Measurements from ENCODE around the gene SPRR2B. TPM values are rescaled to one million over a fixed set of nuclear protein-coding genes. Genes with fewer than 3 reads are reported as not detected.

SPRR2B gene
- polyA plus RNA-seq, 2 donors, result 10.9 to 75.1 TPM

DNA sequence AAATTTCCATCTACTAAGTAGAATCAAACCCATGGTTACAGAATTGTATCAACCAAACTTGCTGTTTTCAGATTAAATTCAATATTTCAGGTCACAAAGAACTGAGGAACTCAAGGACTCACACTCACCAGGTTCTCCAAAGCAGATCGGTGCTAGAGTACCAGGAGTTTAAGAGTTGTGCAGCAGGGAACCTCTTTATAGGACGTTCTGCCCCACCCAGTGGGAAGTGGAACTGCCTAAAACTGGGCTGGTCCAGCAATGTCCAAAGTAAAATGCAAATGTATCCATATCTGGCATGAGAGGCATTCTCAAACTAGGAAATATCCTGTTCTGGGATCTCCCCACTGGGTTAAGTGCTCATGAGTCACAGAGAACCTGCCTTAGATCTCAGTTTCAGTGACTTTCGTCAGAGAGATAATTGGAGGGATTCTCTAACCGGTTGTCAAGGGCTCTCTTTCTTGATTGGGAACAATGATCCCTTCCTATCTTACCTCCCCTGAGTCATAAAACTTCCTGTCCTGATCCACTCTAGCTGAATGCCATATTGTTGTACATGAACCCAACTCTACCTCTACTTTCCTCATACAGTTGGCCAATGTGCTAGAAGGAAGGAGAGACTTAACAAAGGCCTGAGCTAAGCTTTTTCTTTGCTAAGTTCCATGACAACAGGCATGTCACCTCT is 30.3 kb downstream of the SPRR2B start, which contains the start of gene SPRR2D:
SPRR2D (minus strand) TSS at position 171 of the 682 bp plus-strand sequence. CDS start 774 bp downstream, outside the sequence.
- Histone ChIP-seq H3K4me3 (ENCODE audit: low read depth in 1 of 2, low read length in 2 of 2) (no peak within 1 kb of the TSS), H3K4me1 (ENCODE audit: control insufficient read depth in 2 of 2, insufficient read depth in 2 of 2, low read length in 1 of 2) (no peaks in the 10 kb centered on the region), H3K27me3 (ENCODE audit: control insufficient read depth in 1 of 2, insufficient read depth in 2 of 2, low read length in 2 of 2) (no peaks in the 10 kb centered on the region), H3K9me3 (ENCODE audit: control insufficient read depth in 2 of 2, insufficient read depth in 1 of 2, low read depth in 1 of 2, low read length in 1 of 2) (no peaks in the 10 kb centered on the region), H3K27ac (ENCODE audit: low read depth in 2 of 2, low read length in 1 of 2) (peak within 1 kb of the TSS; percentile 27 to 42), H3K36me3 (ENCODE audit: control insufficient read depth in 2 of 2, insufficient read depth in 2 of 2, low read length in 1 of 2) (no peaks in the 10 kb centered on the region)
- WGBS, 2 donors, result 61 to 63% methylated on average over 4 of the region's 4 CpGs

DNA sequence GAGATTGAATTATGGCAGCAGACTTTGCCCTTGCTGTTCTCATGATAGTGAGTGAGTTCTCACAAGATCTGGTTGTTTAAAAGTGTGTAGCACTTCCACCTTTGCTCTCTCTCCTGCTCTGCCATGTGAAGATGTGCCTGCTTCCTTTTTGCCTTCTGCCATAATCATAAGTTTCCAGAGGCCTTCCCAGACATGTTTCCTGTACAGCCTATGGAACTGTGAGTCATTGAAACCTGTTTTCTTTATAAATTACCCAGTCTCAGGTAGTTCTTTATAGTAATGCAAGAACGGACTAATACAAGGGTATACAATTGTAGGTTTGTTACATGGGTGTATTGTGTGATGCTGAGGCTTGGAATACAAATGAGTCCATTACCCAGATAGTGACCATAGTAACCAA is 36.2 kb downstream of the SPRR2B start:
- 55 to 61% methylated on average over 1 of the region's 1 CpG for WGBS, 2 donors

DNA sequence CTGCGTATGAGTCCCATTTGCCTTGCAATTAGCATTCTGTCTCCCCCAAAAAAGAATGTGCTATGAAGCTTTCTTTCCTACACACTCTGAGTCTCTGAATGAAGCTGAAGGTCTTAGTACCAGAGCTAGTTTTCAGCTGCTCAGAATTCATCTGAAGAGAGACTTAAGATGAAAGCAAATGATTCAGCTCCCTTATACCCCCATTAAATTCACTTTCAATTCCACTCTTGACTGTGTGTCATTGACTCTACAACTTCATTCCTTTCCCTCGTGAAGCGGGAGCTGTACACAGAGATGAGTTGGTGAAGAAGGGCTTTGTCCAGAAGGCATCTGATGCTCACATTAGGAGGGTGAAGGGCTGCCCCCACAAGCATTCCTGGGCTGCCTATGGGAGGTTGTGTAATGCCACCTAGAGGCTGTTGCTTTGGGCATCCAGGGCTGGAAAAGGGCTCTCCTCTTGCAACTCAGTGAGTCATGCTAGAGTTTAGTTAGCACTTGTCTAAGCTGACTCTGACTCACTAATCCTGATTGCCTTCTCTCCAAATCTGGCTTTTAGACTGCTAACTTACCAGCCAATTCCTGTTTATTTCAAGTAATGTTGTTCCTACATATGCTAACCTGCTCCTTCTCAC is 38.6 kb downstream of the SPRR2B start:
- 29 to 32% methylated on average over 3 of the region's 3 CpGs for WGBS, 2 donors
- Histone ChIP-seq H3K4me3 (ENCODE audit: low read depth in 1 of 2, low read length in 2 of 2) (peak overlapping the region; percentile 21 to 51), H3K27me3 (ENCODE audit: control insufficient read depth in 1 of 2, insufficient read depth in 2 of 2, low read length in 2 of 2) (no peaks in the 10 kb centered on the region), H3K4me1 (ENCODE audit: control insufficient read depth in 2 of 2, insufficient read depth in 2 of 2, low read length in 1 of 2) (peaks cover 0 to 3% of the 10 kb centered on the region in 2 donors), H3K9me3 (ENCODE audit: control insufficient read depth in 2 of 2, insufficient read depth in 1 of 2, low read depth in 1 of 2, low read length in 1 of 2) (peaks cover 0 to 2% of the 10 kb centered on the region in 2 donors), H3K27ac (ENCODE audit: low read depth in 2 of 2, low read length in 1 of 2) (peak overlapping the region; percentile 78 to 79), H3K36me3 (ENCODE audit: control insufficient read depth in 2 of 2, insufficient read depth in 2 of 2, low read length in 1 of 2) (no peaks in the 10 kb centered on the region)

More for the DNA sequence above, 36.2 kb downstream of the SPRR2B start:
- Histone ChIP-seq H3K4me3 (ENCODE audit: low read depth in 1 of 2, low read length in 2 of 2) (no peak overlapping the region), H3K27ac (ENCODE audit: low read depth in 2 of 2, low read length in 1 of 2) (no peak overlapping the region), H3K36me3 (ENCODE audit: control insufficient read depth in 2 of 2, insufficient read depth in 2 of 2, low read length in 1 of 2) (no peaks in the 10 kb centered on the region), H3K27me3 (ENCODE audit: control insufficient read depth in 1 of 2, insufficient read depth in 2 of 2, low read length in 2 of 2) (no peaks in the 10 kb centered on the region), H3K4me1 (ENCODE audit: control insufficient read depth in 2 of 2, insufficient read depth in 2 of 2, low read length in 1 of 2) (peaks cover 0 to 3% of the 10 kb centered on the region in 2 donors), H3K9me3 (ENCODE audit: control insufficient read depth in 2 of 2, insufficient read depth in 1 of 2, low read depth in 1 of 2, low read length in 1 of 2) (no peaks in the 10 kb centered on the region)

DNA sequence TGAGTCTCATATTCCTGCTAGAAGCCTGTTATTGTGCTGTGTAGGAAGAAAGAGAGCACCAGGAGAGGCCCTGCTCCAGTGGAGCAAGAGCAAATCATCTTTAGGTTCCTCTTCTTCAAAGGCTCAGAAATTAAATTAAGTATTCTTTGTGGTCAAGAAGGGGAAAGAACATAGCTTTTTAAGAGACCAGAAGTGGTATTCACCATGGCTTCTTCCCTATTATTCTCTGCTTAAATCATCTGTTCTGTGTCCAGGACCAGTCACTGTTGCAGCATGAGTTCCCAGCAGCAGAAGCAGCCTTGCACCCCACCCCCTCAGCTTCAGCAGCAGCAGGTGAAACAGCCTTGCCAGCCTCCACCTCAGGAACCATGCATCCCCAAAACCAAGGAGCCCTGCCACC is 39.3 kb downstream of the SPRR2B start:
- Histone ChIP-seq H3K9me3 (ENCODE audit: control insufficient read depth in 2 of 2, insufficient read depth in 1 of 2, low read depth in 1 of 2, low read length in 1 of 2) (peaks cover 0 to 2% of the 10 kb centered on the region in 2 donors), H3K27ac (ENCODE audit: low read depth in 2 of 2, low read length in 1 of 2) (peak overlapping the region; percentile 56 to 78), H3K4me1 (ENCODE audit: control insufficient read depth in 2 of 2, insufficient read depth in 2 of 2, low read length in 1 of 2) (peaks cover 0 to 3% of the 10 kb centered on the region in 2 donors), H3K4me3 (ENCODE audit: low read depth in 1 of 2, low read length in 2 of 2) (peak overlapping the region; percentile 21 to 51), H3K36me3 (ENCODE audit: control insufficient read depth in 2 of 2, insufficient read depth in 2 of 2, low read length in 1 of 2) (no peaks in the 10 kb centered on the region), H3K27me3 (ENCODE audit: control insufficient read depth in 1 of 2, insufficient read depth in 2 of 2, low read length in 2 of 2) (no peaks in the 10 kb centered on the region)

DNA sequence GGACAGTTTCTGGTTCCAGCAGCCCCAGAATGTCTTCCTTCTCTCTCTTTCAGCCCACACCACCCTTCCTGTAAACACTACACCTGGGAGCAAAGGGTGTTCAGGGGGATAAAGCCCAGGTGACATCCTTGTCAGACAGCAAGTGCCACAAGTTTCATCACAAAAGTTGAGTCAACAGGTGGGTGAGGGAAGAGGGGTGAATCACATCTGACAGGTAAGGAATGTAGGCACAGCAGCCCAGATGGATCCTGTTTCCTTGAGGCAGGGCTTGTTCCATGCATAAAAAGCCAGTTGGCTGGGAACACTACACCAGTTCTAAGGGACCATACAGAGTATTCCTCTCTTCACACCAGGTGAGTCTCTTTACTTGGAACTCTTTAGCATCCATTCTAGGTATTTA is 40.5 kb downstream of the SPRR2B start, which contains the start of gene SPRR1B:
SPRR1B (plus strand) TSS at position 309 of the 400 bp plus-strand sequence. CDS start 1,143 bp downstream, outside the sequence.
- Histone ChIP-seq H3K9me3 (ENCODE audit: control insufficient read depth in 2 of 2, insufficient read depth in 1 of 2, low read depth in 1 of 2, low read length in 1 of 2) (peaks cover 0 to 2% of the 10 kb centered on the region in 2 donors), H3K4me1 (ENCODE audit: control insufficient read depth in 2 of 2, insufficient read depth in 2 of 2, low read length in 1 of 2) (peaks cover 0 to 3% of the 10 kb centered on the region in 2 donors), H3K4me3 (ENCODE audit: low read depth in 1 of 2, low read length in 2 of 2) (peak within 1 kb of the TSS in 1 of 2 donors; percentile 51), H3K27me3 (ENCODE audit: control insufficient read depth in 1 of 2, insufficient read depth in 2 of 2, low read length in 2 of 2) (no peaks in the 10 kb centered on the region), H3K36me3 (ENCODE audit: control insufficient read depth in 2 of 2, insufficient read depth in 2 of 2, low read length in 1 of 2) (no peaks in the 10 kb centered on the region), H3K27ac (ENCODE audit: low read depth in 2 of 2, low read length in 1 of 2) (peak within 1 kb of the TSS; percentile 56 to 67)

DNA sequence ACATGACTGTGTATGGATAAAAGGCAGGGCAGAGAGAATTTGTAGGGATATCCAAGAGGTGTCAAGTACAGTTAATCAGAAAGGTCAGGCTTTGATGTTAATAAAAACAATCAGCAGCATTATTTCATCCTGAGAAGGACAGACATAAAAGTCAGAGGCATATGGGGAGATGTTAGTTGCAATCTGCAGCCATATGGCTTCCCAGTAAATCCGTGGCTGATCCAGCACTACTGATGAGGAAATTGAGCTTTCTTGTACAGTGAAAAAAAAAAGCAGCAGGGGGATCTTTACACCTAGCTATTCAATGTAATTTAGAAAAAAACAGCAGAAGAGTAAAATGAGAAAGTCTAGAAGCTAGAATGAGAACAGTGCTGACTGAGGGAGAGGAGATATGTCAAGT is 42.6 kb downstream of the SPRR2B start:
- no peaks in the 10 kb centered on the region for H3K27me3 ChIP-seq (ENCODE audit: control insufficient read depth in 1 of 2, insufficient read depth in 2 of 2, low read length in 2 of 2)
- no peak overlapping the region for H3K4me3 ChIP-seq (ENCODE audit: low read depth in 1 of 2, low read length in 2 of 2)
- H3K4me1 ChIP-seq (ENCODE audit: control insufficient read depth in 2 of 2, insufficient read depth in 2 of 2, low read length in 1 of 2), result peaks cover 0 to 6% of the 10 kb centered on the region in 2 donors
- no peak overlapping the region for H3K27ac ChIP-seq (ENCODE audit: low read depth in 2 of 2, low read length in 1 of 2)
- no peaks in the 10 kb centered on the region for H3K36me3 ChIP-seq (ENCODE audit: control insufficient read depth in 2 of 2, insufficient read depth in 2 of 2, low read length in 1 of 2)
- peaks cover 0 to 2% of the 10 kb centered on the region in 2 donors for H3K9me3 ChIP-seq (ENCODE audit: control insufficient read depth in 2 of 2, insufficient read depth in 1 of 2, low read depth in 1 of 2, low read length in 1 of 2)
- WGBS, 2 donors, result 74 to 82% methylated on average over 1 of the region's 1 CpG

DNA sequence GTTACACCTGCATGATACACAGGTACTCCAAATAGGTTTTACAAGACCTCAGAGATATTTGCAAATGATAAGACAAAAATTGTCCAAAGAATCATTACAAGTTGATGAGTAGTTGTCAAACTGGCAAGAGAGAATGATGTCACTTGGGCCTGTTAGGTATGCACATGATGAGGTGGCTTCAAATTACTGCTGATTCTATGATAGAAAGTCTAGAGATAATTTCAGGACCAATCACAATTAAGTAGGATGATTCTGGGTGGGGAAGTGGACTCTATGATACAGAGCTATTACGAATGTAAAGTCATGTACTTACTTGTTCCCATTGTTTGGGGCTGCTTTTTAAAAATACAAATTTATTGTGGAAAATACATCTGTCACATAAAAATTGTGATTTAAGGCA is 45.6 kb downstream of the SPRR2B start:
- peaks cover 0 to 3% of the 10 kb centered on the region in 2 donors for H3K4me1 ChIP-seq (ENCODE audit: control insufficient read depth in 2 of 2, insufficient read depth in 2 of 2, low read length in 1 of 2)
- H3K27me3 ChIP-seq (ENCODE audit: control insufficient read depth in 1 of 2, insufficient read depth in 2 of 2, low read length in 2 of 2), result no peaks in the 10 kb centered on the region
- no peaks in the 10 kb centered on the region for H3K36me3 ChIP-seq (ENCODE audit: control insufficient read depth in 2 of 2, insufficient read depth in 2 of 2, low read length in 1 of 2)
- WGBS, 2 donors, result 54 to 63% methylated on average over 1 of the region's 1 CpG
- H3K4me3 ChIP-seq (ENCODE audit: low read depth in 1 of 2, low read length in 2 of 2), result no peak overlapping the region
- H3K27ac ChIP-seq (ENCODE audit: low read depth in 2 of 2, low read length in 1 of 2), result no peak overlapping the region
- peaks cover 0 to 2% of the 10 kb centered on the region in 2 donors for H3K9me3 ChIP-seq (ENCODE audit: control insufficient read depth in 2 of 2, insufficient read depth in 1 of 2, low read depth in 1 of 2, low read length in 1 of 2)

DNA sequence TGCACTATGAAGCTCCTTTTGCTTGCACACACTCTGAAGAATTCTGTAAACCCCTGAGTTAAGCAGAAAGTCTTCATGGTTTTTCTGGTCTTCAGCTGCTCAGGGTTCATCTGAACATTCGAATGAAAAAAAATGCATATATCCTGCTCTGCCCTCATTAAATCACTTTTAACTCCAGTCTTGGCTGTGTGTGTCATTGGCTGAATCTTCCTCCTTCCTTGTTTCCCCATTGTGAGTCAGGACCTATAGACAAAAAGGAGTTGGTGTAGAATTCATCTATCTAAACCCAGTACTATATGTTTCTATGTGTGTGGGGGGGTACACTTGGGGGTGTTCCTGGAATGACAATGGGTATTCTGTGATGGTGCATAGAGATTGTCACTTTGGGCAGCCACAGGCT is 47.0 kb downstream of the SPRR2B start:
- no peak overlapping the region for H3K27ac ChIP-seq (ENCODE audit: low read depth in 2 of 2, low read length in 1 of 2)
- H3K4me3 ChIP-seq (ENCODE audit: low read depth in 1 of 2, low read length in 2 of 2), result no peak overlapping the region
- peaks cover 0 to 3% of the 10 kb centered on the region in 2 donors for H3K4me1 ChIP-seq (ENCODE audit: control insufficient read depth in 2 of 2, insufficient read depth in 2 of 2, low read length in 1 of 2)
- peaks cover 0 to 2% of the 10 kb centered on the region in 2 donors for H3K9me3 ChIP-seq (ENCODE audit: control insufficient read depth in 2 of 2, insufficient read depth in 1 of 2, low read depth in 1 of 2, low read length in 1 of 2)
- WGBS, 2 donors, result 69 to 73% methylated on average over 1 of the region's 1 CpG
- H3K36me3 ChIP-seq (ENCODE audit: control insufficient read depth in 2 of 2, insufficient read depth in 2 of 2, low read length in 1 of 2), result no peaks in the 10 kb centered on the region
- no peaks in the 10 kb centered on the region for H3K27me3 ChIP-seq (ENCODE audit: control insufficient read depth in 1 of 2, insufficient read depth in 2 of 2, low read length in 2 of 2)

DNA sequence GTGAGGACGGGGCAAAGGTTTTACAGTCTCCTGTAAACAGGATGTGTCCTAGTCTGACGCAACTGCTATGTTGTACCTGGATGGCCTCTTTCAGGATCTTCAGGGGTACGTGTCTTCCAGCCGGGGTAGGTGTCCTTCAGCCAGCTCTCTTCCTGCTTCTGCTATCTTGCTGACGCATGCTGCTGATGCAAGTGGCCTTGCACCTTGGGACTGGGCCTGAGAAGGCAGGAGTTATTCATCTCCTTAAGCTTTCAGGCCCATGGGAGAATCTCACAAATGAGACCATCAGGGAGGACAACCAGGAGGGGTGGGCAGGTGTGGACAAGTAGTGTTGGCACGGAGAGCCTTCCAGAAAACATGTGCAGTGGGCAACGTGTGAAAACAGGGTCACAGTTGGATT is 48.3 kb downstream of the SPRR2B start:
- H3K4me1 ChIP-seq (ENCODE audit: control insufficient read depth in 2 of 2, insufficient read depth in 2 of 2, low read length in 1 of 2), result peaks cover 0 to 3% of the 10 kb centered on the region in 2 donors
- no peak overlapping the region for H3K27ac ChIP-seq (ENCODE audit: low read depth in 2 of 2, low read length in 1 of 2)
- H3K36me3 ChIP-seq (ENCODE audit: control insufficient read depth in 2 of 2, insufficient read depth in 2 of 2, low read length in 1 of 2), result peaks cover 0 to 2% of the 10 kb centered on the region in 2 donors
- H3K9me3 ChIP-seq (ENCODE audit: control insufficient read depth in 2 of 2, insufficient read depth in 1 of 2, low read depth in 1 of 2, low read length in 1 of 2), result peaks cover 0 to 2% of the 10 kb centered on the region in 2 donors
- no peaks in the 10 kb centered on the region for H3K27me3 ChIP-seq (ENCODE audit: control insufficient read depth in 1 of 2, insufficient read depth in 2 of 2, low read length in 2 of 2)
- WGBS, 2 donors, result 85 to 87% methylated on average over 7 of the region's 7 CpGs
- H3K4me3 ChIP-seq (ENCODE audit: low read depth in 1 of 2, low read length in 2 of 2), result no peak overlapping the region

Data from esophagus (tissue), 2 donors.